Neural progenitor cell (in vitro differentiated cells): ENCODE results near the gene AXIN2.

ENCODE experiments used
- CTCF ChIP-seq: fragments of 200-600 bp; sonication (generic); IDR thresholded peaks from 2 replicates; pipeline ENCODE4 v1.5.1; 2017; ENCODE audit warnings: antibody characterized with exemption, mild to moderate bottlenecking
- EZH2 ChIP-seq: fragments of 200-600 bp; sonication (generic); IDR thresholded peaks from 2 replicates; pipeline ENCODE4 v1.6.1; 2017; ENCODE audit warnings: antibody characterized with exemption, mild to moderate bottlenecking, moderate library complexity
- EZH2phosphoT487 ChIP-seq: fragments of 200-600 bp; sonication (generic); IDR thresholded peaks from 2 replicates; pipeline ENCODE4 v1.6.1; 2017; ENCODE audit warnings: antibody characterized with exemption

- TF ChIP-seq CTCF (no peak), EZH2 (no peak), EZH2phosphoT487 (no peak)
These were observed 10.0 kb downstream of the AXIN2 start for GRCh38 chr17:65551267-65552040.
